Measurements from ENCODE around the gene THSD8. TPM values are rescaled to one million over a fixed set of nuclear protein-coding genes. Genes with fewer than 3 reads are reported as not detected.

The THSD8 gene
- total and polyA plus RNA-seq, 12 donors, result 1.8 to 8.6 (median 4.6) TPM; not detected in 4

GRCh38 chr19:12777217-12778016, 24.5 kb upstream of the THSD8 start:
- H3K4me3 ChIP-seq, result peak overlapping the region in 3 of 4 donors; percentile 34 to 67 (median 38)
- peaks cover 26 to 39% of the 10 kb centered on the region in 2 donors for H3K4me1 ChIP-seq (replicated peaks in 1 of 2)
- no peaks in the 10 kb centered on the region for H3K36me3 ChIP-seq (replicated peaks in 1 of 2)
- 9 to 19% (median 10%) methylated on average over 23 to 43 of the region's 43 CpGs for WGBS, 4 donors
- no peaks in the 10 kb centered on the region for H3K27me3 ChIP-seq
- peak overlapping the region; percentile 55 to 96 (median 88) for H3K27ac ChIP-seq
- TF ChIP-seq POLR2A (IDR thresholded peaks at IDR 0.05), result no peak
- TF ChIP-seq, protein P1, sequence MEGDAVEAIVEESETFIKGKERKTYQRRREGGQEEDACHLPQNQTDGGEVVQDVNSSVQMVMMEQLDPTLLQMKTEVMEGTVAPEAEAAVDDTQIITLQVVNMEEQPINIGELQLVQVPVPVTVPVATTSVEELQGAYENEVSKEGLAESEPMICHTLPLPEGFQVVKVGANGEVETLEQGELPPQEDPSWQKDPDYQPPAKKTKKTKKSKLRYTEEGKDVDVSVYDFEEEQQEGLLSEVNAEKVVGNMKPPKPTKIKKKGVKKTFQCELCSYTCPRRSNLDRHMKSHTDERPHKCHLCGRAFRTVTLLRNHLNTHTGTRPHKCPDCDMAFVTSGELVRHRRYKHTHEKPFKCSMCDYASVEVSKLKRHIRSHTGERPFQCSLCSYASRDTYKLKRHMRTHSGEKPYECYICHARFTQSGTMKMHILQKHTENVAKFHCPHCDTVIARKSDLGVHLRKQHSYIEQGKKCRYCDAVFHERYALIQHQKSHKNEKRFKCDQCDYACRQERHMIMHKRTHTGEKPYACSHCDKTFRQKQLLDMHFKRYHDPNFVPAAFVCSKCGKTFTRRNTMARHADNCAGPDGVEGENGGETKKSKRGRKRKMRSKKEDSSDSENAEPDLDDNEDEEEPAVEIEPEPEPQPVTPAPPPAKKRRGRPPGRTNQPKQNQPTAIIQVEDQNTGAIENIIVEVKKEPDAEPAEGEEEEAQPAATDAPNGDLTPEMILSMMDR (IDR thresholded peaks at IDR 0.05), result peak; percentile 84 to 95 (median 95)
- H3K9me3 ChIP-seq (replicated peaks in 1 of 3), result no peaks in the 10 kb centered on the region
- intact Hi-C loops (cut with DNase I), result loop anchor here (2.0 kb wide), 2 partner anchors 17 to 19 kb away; no protein-coding TSS in a partner anchor
- peak; percentile 77 to 88 (median 82) for DNase-seq

DNA sequence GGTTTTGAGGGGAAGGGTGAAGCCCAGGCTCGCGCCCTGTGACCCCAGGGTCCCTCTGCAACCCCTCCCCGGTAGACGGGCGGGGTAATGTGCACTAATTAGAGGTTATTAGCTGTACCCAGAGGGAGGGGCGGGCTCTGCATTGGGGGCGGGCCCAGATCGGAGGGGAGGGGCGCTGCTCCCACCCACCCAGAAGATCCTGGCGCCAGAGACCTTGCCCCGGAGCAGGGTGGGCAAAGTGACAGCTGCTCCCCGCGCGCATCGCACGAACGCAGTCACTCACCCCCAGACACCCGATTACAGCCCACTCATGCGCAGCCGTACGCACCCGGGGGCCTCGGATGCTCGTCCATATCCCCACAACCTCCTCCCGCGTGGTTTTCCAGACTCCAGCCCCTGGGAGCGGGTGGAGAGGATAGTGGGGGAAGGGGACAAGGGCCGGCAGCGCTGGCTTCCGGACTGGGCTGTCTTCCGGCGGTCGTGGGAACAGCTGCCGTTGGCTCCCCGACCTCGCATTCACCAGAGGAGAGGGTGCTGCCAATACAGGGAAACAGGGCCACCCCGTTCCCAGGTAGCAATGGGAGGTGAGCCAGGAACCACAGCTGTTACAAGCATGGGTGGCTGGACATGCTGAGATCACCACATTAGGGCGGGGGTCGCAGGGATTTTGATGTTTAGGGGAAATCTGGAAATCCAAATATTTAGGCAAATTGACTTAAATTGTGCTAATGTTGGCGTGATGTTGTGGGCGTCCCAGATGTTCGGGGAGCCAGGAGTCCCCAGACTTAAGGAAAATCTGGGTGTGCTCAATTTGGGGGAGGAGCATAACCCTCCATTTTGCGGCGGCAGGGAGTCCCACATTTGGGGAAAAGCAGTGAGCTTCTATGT, 23.6 kb upstream of the THSD8 start:
- Histone ChIP-seq H3K4me3 (peak overlapping the region in 3 of 4 donors; percentile 34 to 67 (median 38)), H3K36me3 (replicated peaks in 1 of 2) (no peaks in the 10 kb centered on the region), H3K9me3 (replicated peaks in 1 of 3) (no peaks in the 10 kb centered on the region), H3K27ac (peak overlapping the region; percentile 55 to 96 (median 88)), H3K4me1 (replicated peaks in 1 of 2) (peaks cover 32 to 44% of the 10 kb centered on the region in 2 donors), H3K27me3 (no peaks in the 10 kb centered on the region)
- intact Hi-C loops (cut with DNase I), result loop anchor here in 1 of 2 donors (2.0 kb wide), 1 partner anchor 17 kb away; no protein-coding TSS in a partner anchor
- peak; percentile 71 to 89 (median 81) for DNase-seq
- TF ChIP-seq, protein P1 (IDR thresholded peaks at IDR 0.05), result peak in 1 of 6 experiments; percentile 7
- peak in 1 of 2 donors; percentile 48 for TF ChIP-seq POLR2A (IDR thresholded peaks at IDR 0.05)
- WGBS, 4 donors, result 2 to 15% (median 4%) methylated on average over 10 to 44 of the region's 44 CpGs

DNA sequence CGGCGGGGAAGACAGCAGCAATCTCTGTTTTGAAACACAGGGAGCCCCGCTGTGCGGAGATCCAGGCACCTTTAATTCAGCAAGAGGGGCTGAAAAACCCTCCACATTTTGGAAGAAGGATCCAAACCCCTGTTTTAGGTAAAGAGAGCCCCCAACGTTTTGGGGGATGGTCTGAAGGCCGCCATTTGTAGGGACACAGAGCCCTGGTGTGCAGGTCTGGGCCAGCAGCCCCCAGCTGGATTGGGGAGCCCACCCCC, 23.0 kb upstream of the THSD8 start:
- TF ChIP-seq, protein P1 (IDR thresholded peaks at IDR 0.05), result no peak
- no peak for TF ChIP-seq POLR2A (IDR thresholded peaks at IDR 0.05)
- H3K4me3 ChIP-seq, result peak overlapping the region in 1 of 4 donors; percentile 67
- 51 to 67% (median 59%) methylated on average over 4 to 6 of the region's 6 CpGs for WGBS, 4 donors
- H3K27ac ChIP-seq, result peak overlapping the region; percentile 55 to 96 (median 88)
- peak in 1 of 7 donors; percentile 39 for DNase-seq
- H3K36me3 ChIP-seq (replicated peaks in 1 of 2), result no peaks in the 10 kb centered on the region
- no peaks in the 10 kb centered on the region for H3K9me3 ChIP-seq (replicated peaks in 1 of 3)
- H3K27me3 ChIP-seq, result no peaks in the 10 kb centered on the region
- intact Hi-C loops (cut with DNase I), result loop anchor here in 1 of 2 donors (2.0 kb wide), 1 partner anchor 16 kb away; no protein-coding TSS in a partner anchor
- peaks cover 37 to 50% of the 10 kb centered on the region in 2 donors for H3K4me1 ChIP-seq (replicated peaks in 1 of 2)
